ENCODE data around the gene MYO1E.

- TF ChIP-seq CEBPB (IDR thresholded peaks at IDR 0.05; ENCODE audit: low read depth, low read length) = no peak
- no peak for TF ChIP-seq CTCF (conservative IDR thresholded peaks at IDR 0.05; ENCODE audit: low read depth, low read length)
- no peak for TF ChIP-seq RCOR1 (IDR thresholded peaks at IDR 0.05; ENCODE audit: insufficient replicate concordance, low read length)
- TF ChIP-seq POLR2A (IDR thresholded peaks at IDR 0.05; ENCODE audit: low read depth, low read length) = no peak
- TF ChIP-seq SMC3 (IDR thresholded peaks at IDR 0.05; ENCODE audit: low read depth, low read length) = no peak
- TF ChIP-seq MAFK (IDR thresholded peaks at IDR 0.05; ENCODE audit: low read depth, low read length) = no peak
- TF ChIP-seq RAD21 (IDR thresholded peaks at IDR 0.05; ENCODE audit: low read length) = no peak
- no peak for TF ChIP-seq BHLHE40 (IDR thresholded peaks at IDR 0.05; ENCODE audit: low read depth, low read length)
- no peak for TF ChIP-seq MXI1 (IDR thresholded peaks at IDR 0.05; ENCODE audit: borderline replicate concordance, low read depth, low read length)
Observed at GRCh38 chr15:59300618-59301139, 72.0 kb downstream of the MYO1E start.

Measured in IMR-90 (cell line).